Measurements from ENCODE around the gene CCDC82. TPM values are rescaled to one million over a fixed set of nuclear protein-coding genes. Genes with fewer than 3 reads are reported as not detected.

CCDC82 gene
- total RNA-seq, 1 donor from 2014 or later: 26.2 TPM

DNA sequence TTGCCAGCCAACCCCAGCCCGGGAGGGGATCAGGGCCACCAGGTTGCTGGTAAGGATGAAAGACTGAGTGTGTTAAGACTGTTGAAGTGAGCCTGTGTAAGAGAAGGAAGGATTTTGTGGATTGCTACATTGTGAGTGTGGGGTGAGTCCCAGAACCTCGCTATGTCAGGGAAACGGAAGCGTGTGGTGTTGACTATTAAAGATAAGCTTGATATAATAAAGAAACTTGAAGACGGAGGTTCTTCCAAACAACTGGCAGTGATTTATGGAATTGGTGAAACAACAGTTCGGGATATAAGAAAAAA lies 728 bp upstream of the CCDC82 start:
- Histone ChIP-seq H3K27me3 (ENCODE audit: insufficient read depth, low read length) (no peaks in the 10 kb centered on the region), H2AFZ (ENCODE audit: low read depth, low read length) (peak overlapping the region; percentile 86), H3K4me1 (ENCODE audit: insufficient read depth, low read length) (peaks cover 18% of the 10 kb centered on the region), H3K4me3 (ENCODE audit: insufficient read depth, low read depth, low read length) (peak overlapping the region; percentile 93), H4K20me1 (ENCODE audit: insufficient read depth, low read length) (peaks cover 6% of the 10 kb centered on the region), H3K4me2 (ENCODE audit: low read length) (peak overlapping the region; percentile 92), H3K9ac (ENCODE audit: low read length) (peak overlapping the region; percentile 91), H3K79me2 (ENCODE audit: insufficient read depth, low read length) (peaks cover 72% of the 10 kb centered on the region), H3K27ac (ENCODE audit: low read depth, low read length) (peak overlapping the region; percentile 93), H3K36me3 (ENCODE audit: insufficient read depth, low read length) (no peaks in the 10 kb centered on the region), H3K9me3 (ENCODE audit: insufficient read depth, low read depth, low read length) (no peaks in the 10 kb centered on the region)
- Mint-ChIP-seq H3K4me1 (ENCODE audit: low read depth, unreplicated experiment) (peaks cover 4% of the 10 kb centered on the region), H3K36me3 (ENCODE audit: low read depth, unreplicated experiment) (no peaks in the 10 kb centered on the region), H3K9me3 (ENCODE audit: unreplicated experiment) (no peaks in the 10 kb centered on the region), H3K27me3 (ENCODE audit: low read depth, unreplicated experiment) (no peaks in the 10 kb centered on the region), H3K4me3 (ENCODE audit: unreplicated experiment) (peak overlapping the region; percentile 89), H3K27ac (ENCODE audit: unreplicated experiment) (peak overlapping the region; percentile 73)
- DNase-seq (ENCODE audit: low read depth) (peak; percentile 26), FAIRE-seq (no peak)
- TF ChIP-seq EZH2 (IDR thresholded peaks at IDR 0.05; ENCODE audit: insufficient read depth, low read length): no peak
- TF ChIP-seq, protein P1, sequence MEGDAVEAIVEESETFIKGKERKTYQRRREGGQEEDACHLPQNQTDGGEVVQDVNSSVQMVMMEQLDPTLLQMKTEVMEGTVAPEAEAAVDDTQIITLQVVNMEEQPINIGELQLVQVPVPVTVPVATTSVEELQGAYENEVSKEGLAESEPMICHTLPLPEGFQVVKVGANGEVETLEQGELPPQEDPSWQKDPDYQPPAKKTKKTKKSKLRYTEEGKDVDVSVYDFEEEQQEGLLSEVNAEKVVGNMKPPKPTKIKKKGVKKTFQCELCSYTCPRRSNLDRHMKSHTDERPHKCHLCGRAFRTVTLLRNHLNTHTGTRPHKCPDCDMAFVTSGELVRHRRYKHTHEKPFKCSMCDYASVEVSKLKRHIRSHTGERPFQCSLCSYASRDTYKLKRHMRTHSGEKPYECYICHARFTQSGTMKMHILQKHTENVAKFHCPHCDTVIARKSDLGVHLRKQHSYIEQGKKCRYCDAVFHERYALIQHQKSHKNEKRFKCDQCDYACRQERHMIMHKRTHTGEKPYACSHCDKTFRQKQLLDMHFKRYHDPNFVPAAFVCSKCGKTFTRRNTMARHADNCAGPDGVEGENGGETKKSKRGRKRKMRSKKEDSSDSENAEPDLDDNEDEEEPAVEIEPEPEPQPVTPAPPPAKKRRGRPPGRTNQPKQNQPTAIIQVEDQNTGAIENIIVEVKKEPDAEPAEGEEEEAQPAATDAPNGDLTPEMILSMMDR (IDR thresholded peaks at IDR 0.05; ENCODE audit: insufficient read depth, low read depth, low read length): no peak

DNA sequence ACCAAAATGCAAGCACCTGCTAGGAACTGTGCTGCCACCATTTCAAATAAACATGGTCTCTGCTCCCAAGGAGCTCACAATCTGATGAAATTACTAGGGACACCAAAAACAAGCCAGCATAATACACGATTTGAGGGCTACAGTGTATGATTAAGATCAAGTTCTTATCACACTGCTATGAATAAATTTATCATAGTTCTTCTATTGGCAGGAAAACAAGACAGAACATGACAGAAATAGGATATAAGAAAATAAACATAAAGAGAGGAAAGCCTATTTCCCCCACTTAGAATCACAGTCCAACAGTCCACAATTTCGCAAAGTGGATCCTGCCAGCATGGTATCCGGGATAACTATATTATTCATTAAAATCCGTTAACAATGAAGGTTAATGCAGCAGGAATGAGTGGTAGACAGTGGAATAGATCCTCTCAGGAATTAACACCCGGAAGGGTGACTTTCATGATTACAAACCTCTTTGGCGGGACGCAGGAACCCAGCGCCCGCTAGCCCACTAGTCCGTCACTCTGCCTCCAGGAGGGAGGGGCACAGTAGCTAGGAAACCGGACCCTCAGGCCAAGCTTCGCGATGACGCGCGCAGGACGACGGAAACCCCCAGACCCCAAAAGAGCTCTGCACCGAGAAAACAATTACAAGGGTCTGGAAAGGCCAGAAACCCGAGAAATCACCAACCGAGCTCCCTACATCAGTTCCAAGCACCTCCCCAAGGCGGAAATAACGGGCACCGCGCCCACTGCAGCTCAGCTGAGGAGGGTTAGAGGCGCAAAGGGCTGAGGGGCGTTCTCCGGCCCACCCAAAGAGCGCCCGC lies 607 bp downstream of the CCDC82 start:
- no peaks in the 10 kb centered on the region for H3K27me3 ChIP-seq (ENCODE audit: insufficient read depth, low read length)
- peaks cover 2% of the 10 kb centered on the region for H3K36me3 ChIP-seq (ENCODE audit: insufficient read depth, low read length)
- H3K9me3 ChIP-seq (ENCODE audit: insufficient read depth, low read depth, low read length): no peaks in the 10 kb centered on the region
- Mint-ChIP-seq H3K9me3 (ENCODE audit: unreplicated experiment) (no peaks in the 10 kb centered on the region), H3K27me3 (ENCODE audit: low read depth, unreplicated experiment) (no peaks in the 10 kb centered on the region), H3K4me3 (ENCODE audit: unreplicated experiment) (peak overlapping the region; percentile 89), H3K4me1 (ENCODE audit: low read depth, unreplicated experiment) (peaks cover under 1% of the 10 kb centered on the region), H3K27ac (ENCODE audit: unreplicated experiment) (peak overlapping the region; percentile 73), H3K36me3 (ENCODE audit: low read depth, unreplicated experiment) (peaks cover 1% of the 10 kb centered on the region)
- peak overlapping the region; percentile 93 for H3K27ac ChIP-seq (ENCODE audit: low read depth, low read length)
- peak overlapping the region; percentile 65 for H2AFZ ChIP-seq (ENCODE audit: low read depth, low read length)
- peaks cover 18% of the 10 kb centered on the region for H3K4me1 ChIP-seq (ENCODE audit: insufficient read depth, low read length)
- peak overlapping the region; percentile 92 for H3K4me2 ChIP-seq (ENCODE audit: low read length)
- peak overlapping the region; percentile 91 for H3K9ac ChIP-seq (ENCODE audit: low read length)
- peak overlapping the region; percentile 93 for H3K4me3 ChIP-seq (ENCODE audit: insufficient read depth, low read depth, low read length)
- H3K79me2 ChIP-seq (ENCODE audit: insufficient read depth, low read length): peaks cover 72% of the 10 kb centered on the region
- TF ChIP-seq, protein P1 (IDR thresholded peaks at IDR 0.05; ENCODE audit: insufficient read depth, low read depth, low read length): no peak
- no peak for TF ChIP-seq EZH2 (IDR thresholded peaks at IDR 0.05; ENCODE audit: insufficient read depth, low read length)
- DNase-seq (ENCODE audit: low read depth): peak; percentile 45
- no peak for FAIRE-seq
- H4K20me1 ChIP-seq (ENCODE audit: insufficient read depth, low read length): peaks cover 3% of the 10 kb centered on the region

DNA sequence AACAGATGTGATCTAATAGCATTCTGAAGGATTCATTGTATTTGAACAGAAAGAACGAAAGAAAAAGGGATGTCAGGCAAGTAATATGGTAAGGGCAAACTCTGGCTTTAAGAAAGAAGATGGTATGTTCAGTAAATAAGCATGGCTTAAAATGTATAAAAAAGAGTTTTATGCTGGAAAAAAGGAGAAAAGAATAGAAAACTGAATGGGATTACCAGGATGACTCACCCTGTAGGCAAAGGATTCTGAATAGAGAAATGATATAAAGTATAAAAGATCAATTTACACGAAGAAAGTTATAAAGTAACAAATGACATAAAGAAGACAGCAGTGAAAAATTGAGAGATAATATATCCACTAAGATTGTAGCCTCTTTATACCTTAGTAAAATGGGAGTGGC lies 4.5 kb downstream of the CCDC82 start:
- H3K4me3 ChIP-seq (ENCODE audit: insufficient read depth, low read depth, low read length): no peak overlapping the region
- Mint-ChIP-seq H3K36me3 (ENCODE audit: low read depth, unreplicated experiment) (peaks cover 5% of the 10 kb centered on the region), H3K4me3 (ENCODE audit: unreplicated experiment) (no peak overlapping the region), H3K27ac (ENCODE audit: unreplicated experiment) (no peak overlapping the region), H3K27me3 (ENCODE audit: low read depth, unreplicated experiment) (no peaks in the 10 kb centered on the region), H3K4me1 (ENCODE audit: low read depth, unreplicated experiment) (no peaks in the 10 kb centered on the region), H3K9me3 (ENCODE audit: unreplicated experiment) (no peaks in the 10 kb centered on the region)
- H3K9ac ChIP-seq (ENCODE audit: low read length): no peak overlapping the region
- no peaks in the 10 kb centered on the region for H3K9me3 ChIP-seq (ENCODE audit: insufficient read depth, low read depth, low read length)
- FAIRE-seq (no peak), DNase-seq (ENCODE audit: low read depth) (no peak)
- no peak overlapping the region for H3K27ac ChIP-seq (ENCODE audit: low read depth, low read length)
- no peaks in the 10 kb centered on the region for H4K20me1 ChIP-seq (ENCODE audit: insufficient read depth, low read length)
- H3K36me3 ChIP-seq (ENCODE audit: insufficient read depth, low read length): peaks cover 23% of the 10 kb centered on the region
- no peaks in the 10 kb centered on the region for H3K27me3 ChIP-seq (ENCODE audit: insufficient read depth, low read length)
- no peak overlapping the region for H2AFZ ChIP-seq (ENCODE audit: low read depth, low read length)
- H3K79me2 ChIP-seq (ENCODE audit: insufficient read depth, low read length): peaks cover 39% of the 10 kb centered on the region
- no peak overlapping the region for H3K4me2 ChIP-seq (ENCODE audit: low read length)
- no peak for TF ChIP-seq EZH2 (IDR thresholded peaks at IDR 0.05; ENCODE audit: insufficient read depth, low read length)
- peaks cover 6% of the 10 kb centered on the region for H3K4me1 ChIP-seq (ENCODE audit: insufficient read depth, low read length)
